Pancreas (tissue), 10 donors: ENCODE results near the gene GREB1L. TPM values are rescaled to one million over a fixed set of nuclear protein-coding genes. Genes with fewer than 3 reads are reported as not detected.

Experiments
- ATAC-seq, 4 donors: fragments of 200-7000 bp; cut with Tn5 transposase; one replicate each; pipeline versions ENCODE4 v1.8.0 to v1.9.1; 2020; ENCODE audit warnings: mild to moderate bottlenecking in 4 of 4, moderate library complexity in 4 of 4
- DNase-seq, 6 donors: peaks; one replicate each; pipeline ENCODE4 v3.0.0-alpha.2; 2020
- FAIRE-seq: peaks from 2 replicates; lab custom pipeline; 2012; peaks lifted over from hg19 to GRCh38; lab: Jason Lieb, UNC
- H3K27ac ChIP-seq, 4 donors: fragments of 200-600 bp; sonication (generic); 1 replicate in 3 of 4; 2 replicates in 1 of 4; pipeline versions ENCODE4 v1.5.0 to v1.8.0; 2020
- H3K27me3 ChIP-seq, 4 donors: fragments of 200-600 bp; one replicate each; pipeline ENCODE4 v1.8.0; 2021
- H3K36me3 ChIP-seq, 3 donors: fragments of 200-600 bp; sonication (generic) in 1 of 3; one replicate each; pipeline versions ENCODE4 v1.5.0 to v1.8.0; 2020 to 2021
- H3K4me1 ChIP-seq, 3 donors: fragments of 200-600 bp; one replicate each; pipeline ENCODE4 v1.8.0; 2021
- H3K4me3 ChIP-seq, 4 donors: fragments of 200-600 bp; sonication (generic) in 2 of 4; one replicate each; pipeline versions ENCODE4 v1.5.0 to v1.8.0; 2020 to 2021
- H3K9me3 ChIP-seq, 4 donors: fragments of 200-600 bp; one replicate each; pipeline ENCODE4 v1.8.0; 2021
- CTCF ChIP-seq, 4 donors: fragments of 200-600 bp; sonication (generic) in 3 of 4; IDR thresholded peaks; one replicate each; pipeline versions ENCODE4 v1.5.0 to v1.8.0; 2021; ENCODE audit warnings: antibody characterized with exemption in 4 of 4
- WGBS, 2 donors: extraction: QIAGEN DNeasy Blood & Tissue Kit; methylation state at CpG; one replicate each; pipeline ENCODE4 v1.1.7; 2013; 5-methylcytosine and 5-hydroxymethylcytosine counted together
- intact Hi-C, 3 donors: fragments of 100-400 bp; cut with DNase I; formaldehyde crosslinking; loops; one replicate each; pipeline versions ENCODE4 v1.11.1 to v1.14.2; 2022
- polyA plus RNA-seq, 2 donors: library from polyadenylated mRNA; stranded (reverse); fragments of 200-250 nt; gene quantifications; one replicate each; pipeline ENCODE4 v1.2.3, GENCODE V29; 2013
- total RNA-seq, 6 donors: library from RNA; stranded (reverse); fragmentation: NEBNext Ultra II Directional in 4 of 6; extraction: Animal tissue kit (Norgen Biotek cat#: 25700) in 4 of 6; gene quantifications; one replicate each; pipeline versions ENCODE4 v1.2.1 to v1.2.4, GENCODE V29; 2021 to 2023
- donor health status: healthy with polysubstance abuse.
- donor health status: DM: no; HTN: no; CAD: no; lungs with moderate emphysema.
- donor health status: DM: no; HTN: no; CAD: no.
- donor health status: control.
- donor health status: control.
- donor health status: Bipolar disorder and iron deficiency.
- donor health status: DM: yes; HTN: yes; CAD: no.
- donor health status: DM: no; HTN: no; CAD: no.
- donor health status: DM: no; HTN: no; CAD: no.
- donor health status: DM: yes; HTN: yes; CAD: no.

GREB1L gene
- total RNA-seq (under 1 TPM in 4 of 6 donors, not detected in 2; 0.03 to 0.34 (median 0.21) TPM), polyA plus RNA-seq (under 1 TPM; 0.14 to 0.23 TPM)

- Histone ChIP-seq H3K4me1 (peaks cover 0 to 5% (median 4%) of the 10 kb centered on the region in 3 donors), H3K36me3 (no peaks in the 10 kb centered on the region), H3K27ac (no peak within 1 kb of the TSS), H3K4me3 (peak within 1 kb of the TSS; percentile 23 to 57 (median 42)), H3K27me3 (peaks cover 0 to 19% (median 7%) of the 10 kb centered on the region in 4 donors), H3K9me3 (no peaks in the 10 kb centered on the region)
- WGBS, 2 donors, result 1% methylated on average over 43 to 87 of the region's 87 CpGs
- FAIRE-seq (no peak), DNase-seq (peak; percentile 18 to 84 (median 32)), ATAC-seq (peak; percentile 92 to 96 (median 94))
- no peak for TF ChIP-seq CTCF (IDR thresholded peaks at IDR 0.05)
- intact Hi-C loops, result no loop called here
Measured at GRCh38 chr18:21242141-21242779, at the start of gene GREB1L. GREB1L (plus strand) TSS chr18:21242232; CDS start chr18:21383519, 141,287 bp downstream.

- FAIRE-seq (no peak), ATAC-seq (no peak), DNase-seq (no peak)
- Histone ChIP-seq H3K27me3 (no peaks in the 10 kb centered on the region), H3K9me3 (no peaks in the 10 kb centered on the region), H3K27ac (no peak overlapping the region), H3K36me3 (no peaks in the 10 kb centered on the region), H3K4me1 (no peaks in the 10 kb centered on the region), H3K4me3 (no peak overlapping the region)
- TF ChIP-seq CTCF (IDR thresholded peaks at IDR 0.05), result no peak
- WGBS, 2 donors, result 77 to 78% methylated on average over 5 of the region's 5 CpGs
- intact Hi-C loops, result loop anchor here in 1 of 3 donors (5.0 kb wide), 1 partner anchor 255 kb away; no protein-coding TSS in a partner anchor
Measured at GRCh38 chr18:21192308-21192624, 49.8 kb upstream of the GREB1L start.

GRCh38 chr18:21194871-21195771 lies 46.9 kb upstream of the GREB1L start:
- FAIRE-seq (peak; percentile 95), ATAC-seq (peak in 3 of 4 donors; percentile 58 to 75 (median 63)), DNase-seq (no peak)
- intact Hi-C loops, result loop anchor here in 2 of 3 donors (5.0 kb wide), 1 partner anchor 252 kb away; no protein-coding TSS in a partner anchor
- Histone ChIP-seq H3K4me1 (no peaks in the 10 kb centered on the region), H3K4me3 (no peak overlapping the region), H3K36me3 (no peaks in the 10 kb centered on the region), H3K27me3 (no peaks in the 10 kb centered on the region), H3K27ac (no peak overlapping the region), H3K9me3 (no peaks in the 10 kb centered on the region)
- WGBS, 2 donors, result 4 to 5% methylated on average over 4 of the region's 4 CpGs
- peak; percentile 38 to 70 (median 56) for TF ChIP-seq CTCF (IDR thresholded peaks at IDR 0.05)

- no peak for TF ChIP-seq CTCF (IDR thresholded peaks at IDR 0.05)
- Histone ChIP-seq H3K27ac (no peak overlapping the region), H3K36me3 (no peaks in the 10 kb centered on the region), H3K4me1 (no peaks in the 10 kb centered on the region), H3K27me3 (no peaks in the 10 kb centered on the region), H3K4me3 (no peak overlapping the region), H3K9me3 (no peaks in the 10 kb centered on the region)
- intact Hi-C loops, result loop anchor here in 1 of 3 donors (5.0 kb wide), 1 partner anchor 251 kb away; no protein-coding TSS in a partner anchor
- FAIRE-seq (no peak), ATAC-seq (no peak), DNase-seq (no peak)
- WGBS, 2 donors, result 47 to 48% methylated on average over 1 of the region's 1 CpG
Measured at GRCh38 chr18:21196426-21196825, 45.6 kb upstream of the GREB1L start.
